HG03196 (cell line): Measurements from ENCODE around the gene VTI1B.
A peak's percentile ranks its signal among the peaks of the same experiment; 100 is the strongest.
"Not testable (repeated sequence)": the region's sequence is repeated elsewhere in the genome, so short reads cannot be mapped to it uniquely, and the experiment has no call there.

ENCODE experiments used
- ATAC-seq: cut with Tn5 transposase; IDR thresholded peaks from one replicate; pipeline ENCODE4 v1.9.1; 2021; ENCODE audit not compliant: unreplicated experiment

VTI1B gene

GRCh38 chr14:67633451-67634147 is 40.8 kb downstream of the VTI1B start:
- no peak for ATAC-seq

DNA sequence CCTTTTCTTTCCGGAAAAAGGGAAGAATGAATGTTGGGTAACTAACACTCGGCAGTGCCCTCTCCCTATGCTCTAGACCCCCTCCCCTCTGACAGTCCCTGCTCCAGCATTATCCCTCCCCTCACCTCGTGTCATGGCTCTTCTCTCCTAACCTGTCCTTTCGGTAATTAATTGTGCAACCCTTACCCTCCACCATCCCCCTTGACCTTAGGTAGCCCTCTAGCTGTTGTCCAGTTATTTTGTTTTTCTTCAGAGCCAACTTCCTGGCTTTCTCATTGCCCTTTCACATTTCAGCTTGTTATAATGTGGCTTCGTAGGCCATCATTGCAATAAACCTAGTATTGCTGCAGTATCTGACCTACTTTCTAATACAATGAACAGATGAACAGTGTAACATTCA is 43.5 kb downstream of the VTI1B start:
- no peak for ATAC-seq

- ATAC-seq: no peak
These were observed 44.2 kb downstream of the VTI1B start for GRCh38 chr14:67630186-67630585.

DNA sequence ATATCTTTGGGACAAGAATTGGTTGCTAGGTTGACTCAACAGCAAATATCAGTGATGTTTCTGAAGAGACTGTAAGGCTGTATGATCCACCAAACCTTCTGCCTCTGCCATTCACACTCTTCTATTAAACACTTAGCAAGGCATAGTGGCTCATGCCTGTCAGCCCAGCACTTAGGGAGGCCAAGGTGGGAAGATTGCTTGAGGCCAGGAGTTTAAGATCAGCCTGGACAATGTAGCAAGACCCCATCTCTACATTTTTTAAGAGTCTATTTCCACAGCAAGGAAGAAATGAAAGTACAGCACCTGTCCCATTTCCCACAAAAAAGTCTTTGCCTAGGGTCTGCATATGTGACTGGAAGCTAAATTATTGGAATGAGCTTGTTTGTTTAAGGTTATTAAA is 46.9 kb downstream of the VTI1B start:
- ATAC-seq: no peak

GRCh38 chr14:67626131-67626530 is 48.3 kb downstream of the VTI1B start:
- not testable (repeated sequence) for ATAC-seq

DNA sequence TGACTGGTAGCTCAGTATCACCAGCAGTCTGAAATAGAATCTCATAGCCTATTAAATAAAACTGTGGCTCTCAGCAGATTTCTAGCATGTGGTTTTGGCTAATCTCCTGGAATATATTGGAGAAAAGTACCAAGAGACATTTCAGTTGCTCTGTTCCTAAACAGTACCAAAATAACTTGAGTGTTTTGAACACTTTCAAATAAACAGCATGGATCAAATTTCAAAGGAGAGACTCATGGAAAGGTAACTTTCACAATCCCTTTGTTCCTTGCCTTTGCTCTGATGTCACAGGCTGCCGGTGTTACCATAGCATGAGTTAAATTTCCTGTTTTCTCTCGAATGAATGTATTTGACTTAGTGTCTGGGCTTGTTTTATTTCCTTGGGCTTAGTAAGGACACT is 51.3 kb downstream of the VTI1B start:
- no peak for ATAC-seq

DNA sequence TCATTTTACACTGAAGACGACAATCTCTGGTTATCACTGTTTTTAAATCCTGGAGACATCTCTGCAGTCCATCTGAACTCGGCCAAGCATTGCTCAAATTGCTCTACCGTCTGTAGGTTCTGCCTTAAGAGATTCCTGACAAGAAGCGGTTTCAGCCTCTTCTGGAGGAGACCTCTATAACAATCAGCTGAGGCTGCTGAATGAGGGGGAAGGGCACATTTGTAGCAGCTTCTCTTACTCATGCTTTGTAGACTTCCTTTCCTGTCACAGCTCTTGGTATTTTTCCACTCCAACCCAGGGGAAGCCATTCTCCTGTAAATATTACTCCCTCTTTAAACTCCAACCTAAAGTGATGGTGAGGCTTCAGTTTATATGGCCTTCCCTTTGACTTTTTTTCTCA is 51.8 kb downstream of the VTI1B start:
- no peak for ATAC-seq

GRCh38 chr14:67620217-67620785 is 54.1 kb downstream of the VTI1B start:
- no peak for ATAC-seq

DNA sequence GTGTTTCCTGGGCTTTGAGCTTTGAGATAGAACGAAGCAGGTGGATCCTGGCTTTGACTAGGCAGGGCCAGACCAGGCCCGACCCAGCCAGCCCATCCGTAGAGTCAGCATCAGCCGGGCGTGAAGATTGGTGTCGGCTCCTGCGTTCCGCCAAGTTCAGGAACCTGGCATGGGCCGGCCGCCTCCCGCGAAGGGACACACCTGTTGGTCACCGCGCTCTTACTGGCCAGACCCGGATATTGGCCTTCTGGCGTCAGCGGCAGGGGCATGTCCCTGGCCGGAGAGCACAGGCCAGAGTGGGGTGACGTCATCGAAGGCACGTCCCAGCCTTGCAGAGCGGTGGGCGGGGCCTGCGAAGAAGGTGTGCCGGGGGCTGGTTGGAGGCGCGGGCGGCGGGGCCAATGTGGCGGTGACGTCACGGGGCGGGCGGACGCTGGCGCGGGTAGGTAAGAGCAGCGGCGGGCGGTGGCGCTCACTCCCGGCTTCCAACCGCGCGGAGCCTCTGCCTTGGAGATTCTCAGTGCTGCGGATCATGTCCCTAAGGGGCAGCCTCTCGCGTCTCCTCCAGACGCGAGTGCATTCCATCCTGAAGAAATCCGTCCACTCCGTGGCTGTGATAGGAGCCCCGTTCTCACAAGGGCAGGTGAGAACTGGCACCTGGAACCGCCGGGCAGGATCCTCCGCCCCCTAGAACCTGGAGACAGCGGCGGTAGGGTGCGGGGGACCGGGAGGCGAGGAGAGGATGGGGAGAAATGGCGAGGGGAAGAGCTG is 54.8 kb downstream of the VTI1B start, which contains the start of gene ARG2:
Gene ARG2 (plus strand): TSS at position 475 of the 771 bp plus-strand sequence. CDS start 58 bp downstream, at position 533.
- peak; percentile 78 for ATAC-seq

DNA sequence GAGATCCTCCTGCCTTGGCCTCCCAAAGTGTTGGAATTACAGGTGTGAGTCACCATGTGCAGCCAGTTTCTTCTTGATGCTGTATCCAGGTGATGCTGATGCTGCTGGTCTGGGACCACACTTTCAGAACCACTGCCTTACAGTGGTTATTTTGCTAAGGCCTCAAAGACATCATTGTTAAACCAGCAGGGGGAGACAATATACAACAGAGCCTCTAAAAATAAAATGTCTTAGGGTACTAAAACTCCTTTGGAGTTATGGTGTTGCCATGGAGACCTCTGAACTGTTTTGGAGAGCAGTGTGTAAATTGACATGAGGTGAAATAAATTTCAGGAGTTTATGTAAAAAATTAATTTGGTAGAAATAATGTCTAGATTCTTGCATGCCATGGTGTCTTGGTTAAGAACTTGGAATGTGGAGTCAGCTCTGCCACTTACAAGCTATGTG is 55.8 kb downstream of the VTI1B start:
- ATAC-seq: no peak

GRCh38 chr14:67610491-67610890 is 63.9 kb downstream of the VTI1B start:
- no peak for ATAC-seq

- no peak for ATAC-seq
These were observed 64.7 kb downstream of the VTI1B start for GRCh38 chr14:67609642-67610310.

GRCh38 chr14:67607646-67608045 is 66.8 kb downstream of the VTI1B start:
- ATAC-seq: no peak

DNA sequence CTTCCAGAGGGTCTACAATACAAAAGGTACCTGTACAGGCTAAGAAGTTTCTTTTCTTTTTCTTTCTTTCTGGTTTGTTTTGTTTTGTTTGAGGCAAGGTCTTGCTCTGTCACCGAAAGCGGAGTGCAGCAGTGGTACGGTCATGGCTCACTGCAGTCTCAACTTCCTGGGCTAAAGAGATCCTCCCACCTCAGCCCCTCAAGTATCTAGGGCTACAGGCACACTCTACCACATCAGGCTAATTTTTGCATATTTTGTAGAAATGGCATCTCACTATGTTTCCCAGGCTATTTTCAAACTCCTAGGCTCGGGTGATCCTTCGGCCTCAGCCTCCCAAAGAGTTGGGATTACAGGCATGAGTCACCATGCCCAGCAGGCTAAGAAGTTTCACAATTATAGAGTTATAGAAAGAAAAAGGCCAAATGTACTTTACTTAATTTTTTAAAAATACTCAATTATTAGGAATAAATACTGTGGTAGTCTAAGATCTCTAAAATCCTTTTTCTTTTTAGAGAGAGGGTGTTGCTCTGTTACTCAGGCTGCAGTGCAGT is 71.4 kb downstream of the VTI1B start:
- peak; percentile 61 for ATAC-seq

DNA sequence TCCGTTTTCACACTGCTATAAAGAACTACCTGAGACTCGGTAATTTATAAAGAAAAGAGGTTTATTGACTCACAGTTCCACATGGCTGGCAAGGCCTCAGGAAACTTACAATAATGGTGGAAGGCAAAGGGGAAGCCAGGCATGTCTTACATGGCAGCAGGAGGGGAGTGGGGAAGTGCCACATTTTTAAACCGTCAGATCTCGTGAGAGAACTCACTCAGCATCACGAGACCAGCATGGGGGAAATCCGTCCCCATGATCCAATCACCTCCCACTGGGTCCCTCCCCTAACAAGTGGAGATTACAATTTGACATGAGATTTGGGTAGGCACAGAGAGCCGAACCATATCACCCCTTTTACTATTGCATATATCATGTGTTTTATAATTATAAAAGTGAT is 72.4 kb downstream of the VTI1B start:
- no peak for ATAC-seq

- not testable (repeated sequence) for ATAC-seq
These were observed 73.9 kb downstream of the VTI1B start for GRCh38 chr14:67600562-67600974.

- peak; percentile 84 for ATAC-seq
These were observed 74.5 kb downstream of the VTI1B start, which contains the start of gene PIGH for GRCh38 chr14:67599698-67600561. TSS of gene PIGH (minus strand) at chr14:67600268. CDS start at chr14:67600203, 65 bp downstream.
